Nephron progenitor cell (in vitro differentiated cells): Measurements from ENCODE around the gene KBTBD12.

Experiments used
- DNase-seq: peaks from one replicate; pipeline ENCODE4 v3.0.0; 2021
- H3K27ac Mint-ChIP-seq: 2 replicates; pipeline ENCODE4 v1.8.0; 2021; ENCODE audit warnings: mild to moderate bottlenecking, moderate library complexity, mixed read lengths
- H3K27me3 Mint-ChIP-seq: 2 replicates; pipeline ENCODE4 v1.8.0; 2021; ENCODE audit warnings: mild to moderate bottlenecking, low read depth, mixed read lengths; ENCODE audit not compliant: poor library complexity
- H3K36me3 Mint-ChIP-seq: 2 replicates; pipeline ENCODE4 v1.8.0; 2021; ENCODE audit warnings: low read depth, mixed read lengths
- H3K4me1 Mint-ChIP-seq: 2 replicates; pipeline ENCODE4 v1.8.0; 2021; ENCODE audit warnings: mixed read lengths
- H3K4me3 Mint-ChIP-seq: 2 replicates; pipeline ENCODE4 v1.8.0; 2021; ENCODE audit warnings: mild to moderate bottlenecking, moderate library complexity, mixed read lengths
- H3K9me3 Mint-ChIP-seq: 2 replicates; pipeline ENCODE4 v1.8.0; 2021; ENCODE audit warnings: mild to moderate bottlenecking, moderate library complexity, mixed read lengths
- TF ChIP-seq, protein P1 (sequence below): fragments of 200-600 bp; sonication (generic); IDR thresholded peaks from 2 replicates; pipeline ENCODE4 v1.5.0; 2021; ENCODE audit warnings: antibody characterized with exemption

KBTBD12 gene

GRCh38 chr3:127994011-127994410, 79.0 kb downstream of the KBTBD12 start:
- no peak overlapping the region for H3K4me3 Mint-ChIP-seq
- H3K27ac Mint-ChIP-seq = no peak overlapping the region
- peaks cover 5% of the 10 kb centered on the region for H3K9me3 Mint-ChIP-seq
- H3K4me1 Mint-ChIP-seq = peaks cover 15% of the 10 kb centered on the region
- DNase-seq = no peak
- TF ChIP-seq, protein P1, sequence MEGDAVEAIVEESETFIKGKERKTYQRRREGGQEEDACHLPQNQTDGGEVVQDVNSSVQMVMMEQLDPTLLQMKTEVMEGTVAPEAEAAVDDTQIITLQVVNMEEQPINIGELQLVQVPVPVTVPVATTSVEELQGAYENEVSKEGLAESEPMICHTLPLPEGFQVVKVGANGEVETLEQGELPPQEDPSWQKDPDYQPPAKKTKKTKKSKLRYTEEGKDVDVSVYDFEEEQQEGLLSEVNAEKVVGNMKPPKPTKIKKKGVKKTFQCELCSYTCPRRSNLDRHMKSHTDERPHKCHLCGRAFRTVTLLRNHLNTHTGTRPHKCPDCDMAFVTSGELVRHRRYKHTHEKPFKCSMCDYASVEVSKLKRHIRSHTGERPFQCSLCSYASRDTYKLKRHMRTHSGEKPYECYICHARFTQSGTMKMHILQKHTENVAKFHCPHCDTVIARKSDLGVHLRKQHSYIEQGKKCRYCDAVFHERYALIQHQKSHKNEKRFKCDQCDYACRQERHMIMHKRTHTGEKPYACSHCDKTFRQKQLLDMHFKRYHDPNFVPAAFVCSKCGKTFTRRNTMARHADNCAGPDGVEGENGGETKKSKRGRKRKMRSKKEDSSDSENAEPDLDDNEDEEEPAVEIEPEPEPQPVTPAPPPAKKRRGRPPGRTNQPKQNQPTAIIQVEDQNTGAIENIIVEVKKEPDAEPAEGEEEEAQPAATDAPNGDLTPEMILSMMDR = no peak
- peaks cover 14% of the 10 kb centered on the region for H3K27me3 Mint-ChIP-seq
- no peaks in the 10 kb centered on the region for H3K36me3 Mint-ChIP-seq

- Mint-ChIP-seq H3K4me3 (no peak overlapping the region), H3K4me1 (peaks cover 11% of the 10 kb centered on the region), H3K9me3 (peaks cover 15% of the 10 kb centered on the region)
These were observed 82.0 kb downstream of the KBTBD12 start for GRCh38 chr3:127997016-127997415.

DNA sequence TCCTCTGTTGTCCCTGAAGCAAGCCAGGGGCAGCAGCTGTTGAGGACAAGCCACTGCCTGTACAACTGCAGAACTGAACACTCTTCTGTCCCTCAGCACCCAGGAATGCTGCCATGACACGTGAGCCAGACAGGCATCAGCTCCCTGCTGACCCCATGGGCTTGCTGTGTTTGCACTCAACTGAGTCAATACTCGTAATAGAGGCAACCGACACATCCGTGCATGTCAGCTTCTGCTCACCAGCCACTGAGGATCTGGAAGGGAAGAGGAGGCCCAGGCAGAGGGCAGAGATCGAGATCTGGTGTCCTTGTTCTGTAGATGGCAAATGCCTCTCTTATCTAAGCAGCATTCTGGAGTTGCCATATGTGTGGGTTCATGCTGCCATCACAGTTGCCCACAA, 82.9 kb downstream of the KBTBD12 start:
- Mint-ChIP-seq H3K9me3 (peaks cover 15% of the 10 kb centered on the region), H3K36me3 (no peaks in the 10 kb centered on the region), H3K27ac (no peak overlapping the region), H3K4me3 (no peak overlapping the region), H3K4me1 (peaks cover 11% of the 10 kb centered on the region), H3K27me3 (peaks cover 28% of the 10 kb centered on the region)
- TF ChIP-seq, protein P1 = no peak
- DNase-seq = no peak

More at GRCh38 chr3:127997016-127997415, 82.0 kb downstream of the KBTBD12 start:
- TF ChIP-seq, protein P1 = no peak
- no peaks in the 10 kb centered on the region for H3K36me3 Mint-ChIP-seq
- no peak for DNase-seq
- H3K27me3 Mint-ChIP-seq = peaks cover 25% of the 10 kb centered on the region
- no peak overlapping the region for H3K27ac Mint-ChIP-seq

DNA sequence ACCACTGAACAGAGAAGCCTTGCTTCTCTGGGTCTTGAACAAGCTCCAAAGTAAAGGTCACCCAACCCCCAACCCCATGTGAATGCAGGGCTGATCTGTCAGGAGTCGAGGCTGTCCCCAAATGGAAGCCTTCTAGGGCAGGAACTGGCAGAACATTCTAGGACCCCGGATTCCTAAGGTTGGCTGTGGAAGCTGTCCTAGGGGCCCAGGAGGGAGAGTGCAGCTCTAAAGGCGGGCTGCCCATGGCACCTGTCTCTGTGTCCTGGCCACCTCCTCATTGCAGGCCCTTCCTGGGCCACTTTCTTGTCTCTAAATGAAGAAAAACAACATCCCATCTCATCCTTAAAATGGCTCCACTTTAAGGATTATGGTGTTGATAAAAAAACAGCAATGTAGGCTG, 83.6 kb downstream of the KBTBD12 start:
- peaks cover 15% of the 10 kb centered on the region for H3K9me3 Mint-ChIP-seq
- H3K4me1 Mint-ChIP-seq = peaks cover 11% of the 10 kb centered on the region
- no peak for DNase-seq
- peaks cover 33% of the 10 kb centered on the region for H3K27me3 Mint-ChIP-seq
- H3K36me3 Mint-ChIP-seq = no peaks in the 10 kb centered on the region
- no peak overlapping the region for H3K27ac Mint-ChIP-seq
- TF ChIP-seq, protein P1 = no peak
- H3K4me3 Mint-ChIP-seq = no peak overlapping the region

DNA sequence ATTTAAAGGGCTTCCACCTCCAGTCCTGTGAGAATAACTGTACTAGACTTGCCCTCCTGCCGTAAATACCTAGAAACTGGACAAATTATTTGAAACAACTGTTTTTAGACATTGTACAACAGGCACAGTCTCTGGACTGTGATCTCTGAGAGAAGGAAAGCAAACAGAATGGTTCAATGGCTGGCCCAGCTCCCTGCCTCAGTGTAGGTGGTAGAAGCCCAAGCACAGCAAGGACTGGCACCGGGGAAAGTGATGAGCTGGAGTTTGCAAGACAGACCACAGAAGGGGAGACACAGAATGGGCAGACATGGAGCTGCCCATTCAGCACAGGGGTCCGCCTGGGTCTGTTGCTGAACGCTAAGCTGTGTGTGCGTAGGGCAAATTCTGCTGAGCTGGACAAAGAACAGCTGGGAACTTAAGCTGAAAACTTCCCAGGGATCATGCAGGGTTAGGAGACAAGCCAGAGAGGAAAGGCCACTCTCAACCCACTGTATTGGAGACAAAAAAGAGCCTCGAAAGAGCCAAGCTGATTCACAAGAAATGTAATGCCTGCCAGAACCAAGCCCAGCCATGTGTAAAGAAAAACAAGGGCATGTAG, 84.6 kb downstream of the KBTBD12 start:
- peaks cover 35% of the 10 kb centered on the region for H3K27me3 Mint-ChIP-seq
- DNase-seq = no peak
- H3K4me3 Mint-ChIP-seq = no peak overlapping the region
- peaks cover 11% of the 10 kb centered on the region for H3K9me3 Mint-ChIP-seq
- H3K4me1 Mint-ChIP-seq = peaks cover 11% of the 10 kb centered on the region
- TF ChIP-seq, protein P1 = no peak
- no peak overlapping the region for H3K27ac Mint-ChIP-seq
- H3K36me3 Mint-ChIP-seq = no peaks in the 10 kb centered on the region

- no peaks in the 10 kb centered on the region for H3K36me3 Mint-ChIP-seq
- no peak for DNase-seq
- TF ChIP-seq, protein P1 = no peak
- H3K4me1 Mint-ChIP-seq = peaks cover 10% of the 10 kb centered on the region
- no peak overlapping the region for H3K4me3 Mint-ChIP-seq
- peaks cover 34% of the 10 kb centered on the region for H3K27me3 Mint-ChIP-seq
- H3K27ac Mint-ChIP-seq = no peak overlapping the region
- H3K9me3 Mint-ChIP-seq = peaks cover 10% of the 10 kb centered on the region
These were observed 86.5 kb downstream of the KBTBD12 start for GRCh38 chr3:128001576-128001975.
